Measurements from ENCODE around the gene CACNA1H. TPM values are rescaled to one million over a fixed set of nuclear protein-coding genes. Genes with fewer than 3 reads are reported as not detected.

CACNA1H gene
- total and polyA plus RNA-seq, 12 donors = 1.7 to 8.7 (median 2.5) TPM

GRCh38 chr16:1177053-1177452 is 24.1 kb downstream of the CACNA1H start:
- Histone ChIP-seq H3K4me1 (peaks cover 0 to 15% (median 3%) of the 10 kb centered on the region in 9 donors), H3K4me3 (no peak overlapping the region), H3K27ac (no peak overlapping the region), H3K36me3 (no peaks in the 10 kb centered on the region), H3K27me3 (peaks cover 0 to 48% (median 9%) of the 10 kb centered on the region in 7 donors), H3K9me3 (no peaks in the 10 kb centered on the region)
- WGBS, 2 donors = 68 to 71% methylated on average over 19 of the region's 19 CpGs
- ATAC-seq (no peak), DNase-seq (no peak)
- TF ChIP-seq, protein P1, sequence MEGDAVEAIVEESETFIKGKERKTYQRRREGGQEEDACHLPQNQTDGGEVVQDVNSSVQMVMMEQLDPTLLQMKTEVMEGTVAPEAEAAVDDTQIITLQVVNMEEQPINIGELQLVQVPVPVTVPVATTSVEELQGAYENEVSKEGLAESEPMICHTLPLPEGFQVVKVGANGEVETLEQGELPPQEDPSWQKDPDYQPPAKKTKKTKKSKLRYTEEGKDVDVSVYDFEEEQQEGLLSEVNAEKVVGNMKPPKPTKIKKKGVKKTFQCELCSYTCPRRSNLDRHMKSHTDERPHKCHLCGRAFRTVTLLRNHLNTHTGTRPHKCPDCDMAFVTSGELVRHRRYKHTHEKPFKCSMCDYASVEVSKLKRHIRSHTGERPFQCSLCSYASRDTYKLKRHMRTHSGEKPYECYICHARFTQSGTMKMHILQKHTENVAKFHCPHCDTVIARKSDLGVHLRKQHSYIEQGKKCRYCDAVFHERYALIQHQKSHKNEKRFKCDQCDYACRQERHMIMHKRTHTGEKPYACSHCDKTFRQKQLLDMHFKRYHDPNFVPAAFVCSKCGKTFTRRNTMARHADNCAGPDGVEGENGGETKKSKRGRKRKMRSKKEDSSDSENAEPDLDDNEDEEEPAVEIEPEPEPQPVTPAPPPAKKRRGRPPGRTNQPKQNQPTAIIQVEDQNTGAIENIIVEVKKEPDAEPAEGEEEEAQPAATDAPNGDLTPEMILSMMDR (IDR thresholded peaks at IDR 0.05) = no peak
- intact Hi-C loops (cut with DNase I) = no loop called here

GRCh38 chr16:1177750-1178149 is 24.8 kb downstream of the CACNA1H start:
- ATAC-seq (no peak), DNase-seq (no peak)
- TF ChIP-seq, protein P1 (IDR thresholded peaks at IDR 0.05) = no peak
- no peaks in the 10 kb centered on the region for H3K9me3 ChIP-seq
- peaks cover 3 to 22% (median 10%) of the 10 kb centered on the region in 9 donors for H3K4me1 ChIP-seq
- peaks cover 0 to 50% (median 9%) of the 10 kb centered on the region in 7 donors for H3K27me3 ChIP-seq
- no peak overlapping the region for H3K4me3 ChIP-seq
- no peak overlapping the region for H3K27ac ChIP-seq
- H3K36me3 ChIP-seq = no peaks in the 10 kb centered on the region
- intact Hi-C loops (cut with DNase I) = no loop called here
- 75 to 87% methylated on average over 11 to 12 of the region's 13 CpGs for WGBS, 2 donors

DNA sequence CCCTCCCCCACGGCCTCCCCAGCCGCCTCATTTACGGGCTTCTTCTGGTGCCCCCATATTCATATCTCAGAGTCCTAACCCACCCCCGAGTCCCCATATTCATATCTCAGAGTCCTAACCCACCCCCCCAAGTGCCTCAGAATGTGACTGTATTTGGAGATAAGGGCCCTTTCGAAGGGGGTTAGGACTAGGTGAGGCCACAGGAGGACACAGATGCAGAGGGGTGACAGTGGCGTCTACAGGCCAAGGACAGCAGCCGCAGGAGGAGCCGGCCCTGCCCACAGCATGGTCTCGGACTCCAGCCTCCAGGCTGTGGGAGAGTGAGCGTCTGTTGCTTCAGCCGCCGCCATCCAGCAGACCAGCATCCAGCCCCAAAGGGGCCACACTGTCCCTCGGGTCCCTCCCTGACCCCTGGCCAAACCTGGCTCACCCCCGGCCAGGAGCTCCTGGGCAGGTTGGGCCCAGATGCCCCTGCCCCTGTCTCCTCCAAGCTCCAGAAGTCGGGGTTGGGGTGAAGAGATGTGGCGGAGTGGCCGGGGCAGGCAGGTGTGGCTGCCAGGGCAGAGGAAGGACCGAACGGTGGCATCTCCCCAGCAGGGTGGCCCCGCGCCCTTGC is 25.5 kb downstream of the CACNA1H start:
- Histone ChIP-seq H3K27me3 (peaks cover 0 to 56% (median 10%) of the 10 kb centered on the region in 7 donors), H3K9me3 (no peaks in the 10 kb centered on the region), H3K27ac (no peak overlapping the region), H3K4me3 (no peak overlapping the region), H3K4me1 (peaks cover 3 to 29% (median 12%) of the 10 kb centered on the region in 9 donors), H3K36me3 (no peaks in the 10 kb centered on the region)
- WGBS, 2 donors = 76 to 83% methylated on average over 21 of the region's 21 CpGs
- ATAC-seq (no peak), DNase-seq (no peak)
- TF ChIP-seq, protein P1 (IDR thresholded peaks at IDR 0.05) = no peak
- intact Hi-C loops (cut with DNase I) = no loop called here

GRCh38 chr16:1180549-1181403 is 27.9 kb downstream of the CACNA1H start:
- intact Hi-C loops (cut with DNase I) = no loop called here
- Histone ChIP-seq H3K4me3 (no peak overlapping the region), H3K4me1 (peaks cover 3 to 33% (median 12%) of the 10 kb centered on the region in 9 donors), H3K27me3 (peaks cover 0 to 59% (median 19%) of the 10 kb centered on the region in 7 donors), H3K36me3 (no peaks in the 10 kb centered on the region), H3K27ac (peak overlapping the region in 6 of 10 donors; percentile 48 to 72 (median 64)), H3K9me3 (no peaks in the 10 kb centered on the region)
- peak; percentile 71 to 74 for DNase-seq
- ATAC-seq = peak; percentile 42 to 82 (median 68)
- TF ChIP-seq, protein P1 (IDR thresholded peaks at IDR 0.05) = no peak
- WGBS, 2 donors = 45 to 52% methylated on average over 37 to 38 of the region's 38 CpGs
